Endodermal cell (in vitro differentiated cells): ENCODE results near the gene OR4D11. TPM values are rescaled to one million over a fixed set of nuclear protein-coding genes. Genes with fewer than 3 reads are reported as not detected.

Experiments used
- DNase-seq: peaks from one replicate; pipeline ENCODE4 v3.0.0-alpha.2; 2017
- H3K27ac ChIP-seq: 2 replicates; pipeline ENCODE4 v1.5.1; 2013; ENCODE audit warnings: mild to moderate bottlenecking, low read depth, low read length, moderate library complexity
- H3K27me3 ChIP-seq: 2 replicates; pipeline ENCODE4 v1.6.1; 2013; ENCODE audit warnings: mild to moderate bottlenecking, low read length, moderate library complexity; ENCODE audit not compliant: insufficient read depth, control insufficient read depth, poor library complexity, severe bottlenecking
- H3K36me3 ChIP-seq: 2 replicates; pipeline ENCODE4 v1.7.0; 2013; ENCODE audit warnings: mild to moderate bottlenecking, low read length, moderate library complexity; ENCODE audit not compliant: control insufficient read depth, insufficient read depth
- H3K4me1 ChIP-seq: one replicate; pipeline ENCODE4 v1.7.0; 2013; ENCODE audit warnings: low read length; ENCODE audit not compliant: control insufficient read depth, insufficient read depth
- H3K4me3 ChIP-seq: 2 replicates; pipeline ENCODE4 v1.5.1; 2013; ENCODE audit warnings: mild to moderate bottlenecking, low read length, moderate library complexity
- H3K9ac ChIP-seq: 2 replicates; pipeline ENCODE4 v1.6.1; 2013; ENCODE audit warnings: mild to moderate bottlenecking, low read length, moderate library complexity; ENCODE audit not compliant: poor library complexity, severe bottlenecking; ENCODE audit errors: extremely low read depth
- H3K9me3 ChIP-seq: 2 replicates; pipeline ENCODE4 v1.6.1; 2013; ENCODE audit warnings: mild to moderate bottlenecking, low read length, moderate library complexity; ENCODE audit not compliant: control insufficient read depth
- H3K27ac Mint-ChIP-seq: 2 replicates; pipeline ENCODE4 v1.8.0; 2020; ENCODE audit warnings: mixed read lengths
- H3K27me3 Mint-ChIP-seq: 2 replicates; pipeline ENCODE4 v1.8.0; 2021; ENCODE audit warnings: mild to moderate bottlenecking, mixed read lengths; ENCODE audit not compliant: insufficient read depth
- H3K36me3 Mint-ChIP-seq: 2 replicates; pipeline ENCODE4 v1.8.0; 2020; ENCODE audit warnings: low read depth, mixed read lengths
- H3K4me1 Mint-ChIP-seq: 2 replicates; pipeline ENCODE4 v1.8.0; 2020; ENCODE audit warnings: mixed read lengths
- H3K4me3 Mint-ChIP-seq: 2 replicates; pipeline ENCODE4 v1.8.0; 2020; ENCODE audit warnings: mild to moderate bottlenecking, moderate library complexity, mixed read lengths
- H3K9me3 Mint-ChIP-seq: 2 replicates; pipeline ENCODE4 v1.8.0; 2020; ENCODE audit warnings: mild to moderate bottlenecking, mixed read lengths
- WGBS, 2 experiments: methylation state at CpG; one replicate each; pipeline versions ENCODE4 v1.1.5 to v1.1.7; 2013; ENCODE audit warnings: missing lambda C conversion rate in 2 of 2, mixed read lengths in 1 of 2; ENCODE audit not compliant: insufficient coverage in 1 of 2, insufficient read length in 1 of 2; 5-methylcytosine and 5-hydroxymethylcytosine counted together
- total RNA-seq, 2 donors: library from RNA; stranded (reverse); fragmentation: NEBNext Ultra II Directional in 1 of 2; extraction: Animal tissue kit (Norgen Biotek cat#: 25700) in 1 of 2; gene quantifications; 2 replicates in 1 of 2; 3 replicates in 1 of 2; pipeline ENCODE4 v1.2.1, GENCODE V29; 2021
- TF ChIP-seq, protein P1 (sequence below): fragments of 200-600 bp; sonication (generic); conservative IDR thresholded peaks from 2 replicates; pipeline ENCODE4 v1.5.0; 2021; ENCODE audit warnings: antibody characterized with exemption, mild to moderate bottlenecking

OR4D11 gene
- total RNA-seq, 2 donors from 2014 or later = not detected

DNA sequence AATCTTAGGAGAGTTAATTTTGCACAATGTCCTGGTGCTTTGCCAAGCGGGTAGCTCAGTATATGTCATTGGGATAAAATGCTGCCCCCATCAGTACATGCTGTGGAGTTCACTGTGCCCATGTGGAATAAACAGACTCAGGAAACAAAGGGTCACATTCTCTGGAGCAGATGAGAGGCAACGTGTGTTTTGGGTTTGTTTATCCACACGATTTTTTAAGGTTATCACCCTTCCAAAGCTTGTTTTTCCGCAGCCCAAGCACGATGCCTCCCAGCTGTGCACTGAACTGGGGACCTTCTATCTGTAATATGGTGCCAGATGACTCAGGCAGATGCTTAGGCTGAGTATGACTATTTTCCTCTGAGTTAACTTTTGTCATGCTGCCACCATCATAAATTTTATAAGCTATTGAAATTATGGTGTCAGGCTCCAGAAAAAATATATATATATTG is 40.2 kb upstream of the OR4D11 start:
- Histone ChIP-seq H3K4me1 (no peaks in the 10 kb centered on the region), H3K4me3 (no peak overlapping the region), H3K27me3 (no peaks in the 10 kb centered on the region), H3K27ac (no peak overlapping the region), H3K9ac (no peak overlapping the region), H3K36me3 (no peaks in the 10 kb centered on the region), H3K9me3 (no peaks in the 10 kb centered on the region)
- Mint-ChIP-seq H3K27ac (no peak overlapping the region), H3K27me3 (no peaks in the 10 kb centered on the region), H3K4me3 (no peak overlapping the region), H3K9me3 (no peaks in the 10 kb centered on the region), H3K36me3 (no peaks in the 10 kb centered on the region), H3K4me1 (no peaks in the 10 kb centered on the region)
- no peak for DNase-seq
- WGBS, 2 experiments = 67 to 78% methylated on average over 3 to 5 of the region's 5 CpGs
- TF ChIP-seq, protein P1, sequence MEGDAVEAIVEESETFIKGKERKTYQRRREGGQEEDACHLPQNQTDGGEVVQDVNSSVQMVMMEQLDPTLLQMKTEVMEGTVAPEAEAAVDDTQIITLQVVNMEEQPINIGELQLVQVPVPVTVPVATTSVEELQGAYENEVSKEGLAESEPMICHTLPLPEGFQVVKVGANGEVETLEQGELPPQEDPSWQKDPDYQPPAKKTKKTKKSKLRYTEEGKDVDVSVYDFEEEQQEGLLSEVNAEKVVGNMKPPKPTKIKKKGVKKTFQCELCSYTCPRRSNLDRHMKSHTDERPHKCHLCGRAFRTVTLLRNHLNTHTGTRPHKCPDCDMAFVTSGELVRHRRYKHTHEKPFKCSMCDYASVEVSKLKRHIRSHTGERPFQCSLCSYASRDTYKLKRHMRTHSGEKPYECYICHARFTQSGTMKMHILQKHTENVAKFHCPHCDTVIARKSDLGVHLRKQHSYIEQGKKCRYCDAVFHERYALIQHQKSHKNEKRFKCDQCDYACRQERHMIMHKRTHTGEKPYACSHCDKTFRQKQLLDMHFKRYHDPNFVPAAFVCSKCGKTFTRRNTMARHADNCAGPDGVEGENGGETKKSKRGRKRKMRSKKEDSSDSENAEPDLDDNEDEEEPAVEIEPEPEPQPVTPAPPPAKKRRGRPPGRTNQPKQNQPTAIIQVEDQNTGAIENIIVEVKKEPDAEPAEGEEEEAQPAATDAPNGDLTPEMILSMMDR = peak; percentile 38

DNA sequence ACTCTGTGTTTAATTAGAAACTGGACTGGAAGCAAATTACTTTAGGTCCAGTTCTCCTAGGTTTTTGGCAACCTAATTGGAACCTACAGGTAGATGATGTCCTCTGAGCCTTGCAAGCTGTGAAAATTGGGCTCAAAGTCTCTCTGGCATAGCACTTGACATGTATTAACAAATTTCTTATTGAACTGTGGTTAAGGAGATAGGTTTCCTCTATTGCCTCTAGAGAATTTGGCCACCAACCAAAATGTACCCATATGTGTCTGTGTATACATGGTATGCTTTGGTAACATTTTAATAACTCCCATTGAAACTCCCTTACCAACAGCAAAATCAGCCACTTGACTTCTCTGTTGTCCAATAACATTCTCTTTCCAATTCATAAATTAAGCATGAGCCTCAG is 30.4 kb upstream of the OR4D11 start, which contains the start of gene OR4D10:
Gene OR4D10 (plus strand): TSS at position 301 of the 400 bp plus-strand sequence. CDS start 4,115 bp downstream, outside the sequence.
- H3K4me3 ChIP-seq = no peak within 1 kb of the TSS
- DNase-seq = no peak
- no peak within 1 kb of the TSS for H3K27ac ChIP-seq
- Mint-ChIP-seq H3K9me3 (no peaks in the 10 kb centered on the region), H3K4me3 (no peak within 1 kb of the TSS), H3K27ac (no peak within 1 kb of the TSS), H3K27me3 (no peaks in the 10 kb centered on the region), H3K36me3 (no peaks in the 10 kb centered on the region), H3K4me1 (no peaks in the 10 kb centered on the region)
- no peaks in the 10 kb centered on the region for H3K36me3 ChIP-seq
- H3K27me3 ChIP-seq = no peaks in the 10 kb centered on the region
- TF ChIP-seq, protein P1 = no peak
- H3K9ac ChIP-seq = no peak within 1 kb of the TSS
- H3K4me1 ChIP-seq = no peaks in the 10 kb centered on the region
- no peaks in the 10 kb centered on the region for H3K9me3 ChIP-seq

- Histone ChIP-seq H3K27ac (no peak overlapping the region), H3K9ac (no peak overlapping the region), H3K4me1 (no peaks in the 10 kb centered on the region), H3K36me3 (no peaks in the 10 kb centered on the region), H3K4me3 (no peak overlapping the region), H3K9me3 (no peaks in the 10 kb centered on the region), H3K27me3 (no peaks in the 10 kb centered on the region)
- no peak for DNase-seq
- Mint-ChIP-seq H3K4me3 (no peak overlapping the region), H3K27ac (no peak overlapping the region), H3K36me3 (no peaks in the 10 kb centered on the region), H3K27me3 (no peaks in the 10 kb centered on the region), H3K9me3 (no peaks in the 10 kb centered on the region), H3K4me1 (no peaks in the 10 kb centered on the region)
- WGBS, 2 experiments = 78 to 89% methylated on average over 7 to 9 of the region's 9 CpGs
- TF ChIP-seq, protein P1 = no peak
Observed at GRCh38 chr11:59475176-59475575, 28.2 kb upstream of the OR4D11 start.
